T-helper 1 cell (primary cell): ENCODE measurements around the gene LMNB1.
"Not testable (repeated sequence)": the region's sequence is repeated elsewhere in the genome, so short reads cannot be mapped to it uniquely, and the experiment has no call there.

ENCODE experiments used
- DNase-seq, 5 donors: peaks; one replicate each; pipeline ENCODE4 v3.0.0-alpha.2; 2012 to 2020

Gene LMNB1

GRCh38 chr5:126830061-126830460 is 53.1 kb downstream of the LMNB1 start:
- no peak for DNase-seq

DNA sequence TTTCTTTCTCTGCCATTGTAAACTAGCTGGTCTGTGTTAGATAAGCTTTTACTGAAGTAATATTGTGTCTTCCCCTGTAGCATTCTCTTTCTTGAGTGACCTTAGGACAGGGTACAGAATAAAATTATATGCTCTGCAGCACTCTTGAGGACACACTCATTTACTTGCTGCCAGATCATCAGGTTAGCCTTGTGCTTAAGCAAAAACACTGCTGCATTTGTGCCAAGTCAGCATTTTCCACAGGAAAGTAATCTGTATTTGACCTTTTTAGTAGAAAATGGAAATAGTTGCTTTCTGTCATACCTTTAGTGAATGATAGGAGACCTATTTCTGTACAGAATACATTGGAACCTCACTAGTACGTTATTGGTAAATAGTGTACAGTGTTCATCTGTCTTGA is 54.2 kb downstream of the LMNB1 start:
- DNase-seq, result no peak

DNA sequence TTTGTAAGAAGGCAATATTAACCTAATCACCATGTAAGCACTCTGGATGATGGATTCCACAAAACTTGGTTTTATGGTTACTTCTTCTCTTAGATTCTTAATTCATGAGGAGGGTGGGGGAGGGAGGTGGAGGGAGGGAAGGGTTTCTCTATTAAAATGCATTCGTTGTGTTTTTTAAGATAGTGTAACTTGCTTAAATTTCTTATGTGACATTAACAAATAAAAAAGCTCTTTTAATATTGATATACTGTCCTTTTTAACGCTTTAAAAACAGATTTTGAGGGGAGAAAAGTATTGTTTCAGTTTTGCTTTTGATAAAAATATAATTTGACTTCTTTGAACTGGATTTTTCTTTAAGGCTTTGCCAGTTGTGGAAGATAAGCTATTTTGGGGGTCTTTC is 59.8 kb downstream of the LMNB1 start:
- DNase-seq, result no peak

GRCh38 chr5:126837242-126837641 is 60.3 kb downstream of the LMNB1 start:
- DNase-seq, result no peak

GRCh38 chr5:126837906-126838539 is 61.1 kb downstream of the LMNB1 start:
- no peak for DNase-seq

DNA sequence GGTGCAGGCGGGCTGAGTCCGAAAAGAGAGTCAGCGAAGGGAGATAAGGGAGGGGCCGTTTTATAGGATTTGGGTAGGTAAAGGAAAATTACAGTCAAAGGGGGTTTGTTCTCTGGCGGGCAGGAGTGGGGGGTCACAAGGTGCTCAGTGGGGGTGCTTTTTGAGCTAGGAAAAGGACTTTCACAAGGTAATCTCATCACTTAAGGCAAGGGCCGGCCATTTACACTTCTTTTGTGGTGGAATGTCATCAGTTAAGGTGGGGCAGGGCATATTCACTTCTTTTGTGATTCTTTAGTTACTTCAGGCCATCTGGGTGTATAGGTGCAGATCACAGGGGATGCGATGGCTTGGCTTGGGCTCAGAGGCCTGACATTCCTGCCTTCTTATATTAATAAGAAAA is 62.5 kb downstream of the LMNB1 start:
- not testable (repeated sequence) for DNase-seq

GRCh38 chr5:126843375-126843774 is 66.4 kb downstream of the LMNB1 start:
- not testable (repeated sequence) for DNase-seq

GRCh38 chr5:126845470-126846070 is 68.6 kb downstream of the LMNB1 start:
- peak in 2 of 5 donors; percentile 52 to 55 for DNase-seq

GRCh38 chr5:126846344-126846743 is 69.4 kb downstream of the LMNB1 start:
- DNase-seq, result no peak

GRCh38 chr5:126846744-126847455 is 70.0 kb downstream of the LMNB1 start:
- no peak for DNase-seq

GRCh38 chr5:126847456-126847820 is 70.5 kb downstream of the LMNB1 start:
- DNase-seq, result no peak

- DNase-seq, result no peak
Observed at GRCh38 chr5:126847826-126848251, 70.9 kb downstream of the LMNB1 start.

GRCh38 chr5:126848253-126848652 is 71.3 kb downstream of the LMNB1 start:
- DNase-seq, result no peak

GRCh38 chr5:126849101-126849678 is 72.3 kb downstream of the LMNB1 start:
- DNase-seq, result no peak

DNA sequence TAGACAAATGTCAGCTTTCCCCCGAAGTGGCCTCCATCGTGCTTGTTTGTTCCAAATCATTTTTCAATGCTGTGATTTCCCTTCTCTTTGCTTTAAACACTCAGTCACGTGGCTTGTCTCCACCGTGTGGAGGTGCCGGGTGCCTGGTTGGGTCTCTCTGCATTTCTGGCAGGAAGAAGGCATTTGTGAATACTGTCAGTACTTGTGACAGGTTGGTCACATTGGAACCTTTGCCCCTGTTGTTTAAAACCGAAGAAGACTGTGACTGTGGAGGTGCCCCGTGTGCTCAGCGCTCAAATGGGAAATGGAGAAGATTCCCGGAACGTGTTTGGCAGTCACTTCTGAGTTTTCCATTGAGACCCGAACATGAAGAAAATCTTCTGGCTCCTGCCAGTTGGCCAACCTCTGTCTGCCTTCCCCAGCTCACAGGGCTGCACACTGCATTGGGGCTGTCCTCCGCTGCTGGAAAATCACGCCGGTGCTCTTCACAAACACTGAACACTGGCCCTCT is 74.6 kb downstream of the LMNB1 start:
- DNase-seq, result peak in 1 of 5 donors; percentile 45

DNA sequence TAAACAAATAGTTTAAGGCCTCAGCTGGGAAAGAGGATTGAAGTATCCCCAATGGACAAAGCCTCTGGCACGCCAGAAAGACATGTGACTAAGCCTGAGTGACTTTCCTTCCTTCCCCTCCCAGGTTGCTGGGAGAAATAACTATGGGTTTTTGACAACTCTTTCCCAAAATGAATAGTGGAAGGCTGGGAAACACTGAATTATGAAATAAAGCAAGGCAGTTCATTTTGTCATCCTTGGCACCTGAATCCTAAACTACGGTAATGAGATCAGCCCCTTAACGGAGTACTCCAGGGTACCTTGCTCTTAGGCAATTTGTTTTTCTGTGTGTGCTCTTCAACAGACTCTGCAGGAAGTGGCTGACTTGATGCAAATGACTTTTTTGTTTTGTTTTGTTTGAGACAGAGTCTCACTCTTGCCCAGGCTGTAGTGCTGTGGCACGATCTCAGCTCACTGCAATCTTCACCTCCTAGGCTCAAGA is 75.2 kb downstream of the LMNB1 start:
- peak in 1 of 5 donors; percentile 69 for DNase-seq

DNA sequence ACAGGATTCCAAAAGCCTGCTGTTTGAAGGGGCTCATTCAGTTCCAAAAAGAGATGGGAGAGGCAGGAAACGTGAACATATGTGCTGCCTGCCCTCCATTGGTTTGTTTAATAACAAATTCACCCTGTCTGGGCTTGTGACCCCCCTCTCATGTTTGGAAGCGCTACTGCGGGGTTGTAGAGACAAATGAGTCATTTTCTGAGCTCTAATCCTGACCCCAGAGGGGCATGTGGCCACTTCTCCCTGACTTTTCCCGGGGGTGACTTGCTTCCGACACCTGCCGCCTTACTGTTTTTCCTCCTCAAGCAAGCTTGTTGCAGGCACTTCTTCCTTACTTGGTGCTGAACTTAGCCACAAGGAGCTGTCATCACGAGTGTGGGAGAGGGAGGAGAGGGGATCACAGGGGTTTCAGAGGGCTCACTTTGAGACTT is 75.9 kb downstream of the LMNB1 start:
- DNase-seq, result no peak

- peak in 2 of 5 donors; percentile 30 to 71 for DNase-seq
Observed at GRCh38 chr5:126853541-126854307, 76.8 kb downstream of the LMNB1 start.

DNA sequence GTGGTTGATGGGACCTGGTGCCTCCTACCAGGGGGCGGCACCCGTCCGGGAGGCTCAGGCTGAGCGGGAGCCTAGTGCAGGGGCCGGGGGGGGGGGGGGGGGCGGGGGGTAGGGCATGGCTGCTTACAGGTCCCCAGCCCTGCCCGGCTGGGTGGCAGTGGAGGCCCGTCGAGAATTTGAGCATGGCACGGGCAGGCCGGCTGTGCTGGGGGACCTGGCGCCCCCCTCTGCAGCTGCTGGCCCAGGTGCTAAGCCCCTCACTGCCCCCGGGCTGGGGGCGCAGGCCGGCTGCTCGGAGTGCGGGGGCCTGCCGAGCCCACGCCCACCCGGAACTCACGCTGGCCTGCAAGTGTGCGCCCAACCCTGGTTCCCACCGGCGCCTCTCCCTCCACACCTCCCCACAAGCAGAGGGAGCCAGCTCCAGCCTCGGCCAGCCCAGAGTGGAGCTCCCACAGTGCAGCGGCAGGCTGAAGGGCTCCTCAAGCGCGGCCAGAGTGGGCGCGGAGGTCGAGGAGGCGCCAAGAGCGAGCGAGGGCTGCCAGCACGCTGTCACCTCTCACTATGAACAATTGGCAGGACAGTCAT is 77.7 kb downstream of the LMNB1 start:
- DNase-seq, result no peak

DNA sequence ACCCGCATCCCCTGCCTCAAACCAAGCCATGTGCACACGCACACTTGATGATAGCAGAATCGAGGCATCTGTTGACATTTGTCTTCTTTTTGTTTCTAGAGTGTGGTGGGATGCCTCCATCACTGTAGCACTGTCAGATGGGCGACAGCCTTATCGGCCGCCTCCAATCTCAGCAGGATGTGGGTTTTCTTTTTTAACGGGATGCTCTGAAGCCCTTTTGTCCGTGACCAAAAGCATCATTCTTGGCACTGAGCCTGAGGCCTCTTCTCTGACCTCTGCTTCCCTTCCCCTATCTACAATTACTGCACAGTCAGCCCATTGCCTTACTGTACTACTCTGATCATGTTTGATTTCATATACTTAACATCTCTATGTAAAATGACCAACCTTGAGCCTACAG is 78.3 kb downstream of the LMNB1 start:
- DNase-seq, result peak in 1 of 5 donors; percentile 31

DNA sequence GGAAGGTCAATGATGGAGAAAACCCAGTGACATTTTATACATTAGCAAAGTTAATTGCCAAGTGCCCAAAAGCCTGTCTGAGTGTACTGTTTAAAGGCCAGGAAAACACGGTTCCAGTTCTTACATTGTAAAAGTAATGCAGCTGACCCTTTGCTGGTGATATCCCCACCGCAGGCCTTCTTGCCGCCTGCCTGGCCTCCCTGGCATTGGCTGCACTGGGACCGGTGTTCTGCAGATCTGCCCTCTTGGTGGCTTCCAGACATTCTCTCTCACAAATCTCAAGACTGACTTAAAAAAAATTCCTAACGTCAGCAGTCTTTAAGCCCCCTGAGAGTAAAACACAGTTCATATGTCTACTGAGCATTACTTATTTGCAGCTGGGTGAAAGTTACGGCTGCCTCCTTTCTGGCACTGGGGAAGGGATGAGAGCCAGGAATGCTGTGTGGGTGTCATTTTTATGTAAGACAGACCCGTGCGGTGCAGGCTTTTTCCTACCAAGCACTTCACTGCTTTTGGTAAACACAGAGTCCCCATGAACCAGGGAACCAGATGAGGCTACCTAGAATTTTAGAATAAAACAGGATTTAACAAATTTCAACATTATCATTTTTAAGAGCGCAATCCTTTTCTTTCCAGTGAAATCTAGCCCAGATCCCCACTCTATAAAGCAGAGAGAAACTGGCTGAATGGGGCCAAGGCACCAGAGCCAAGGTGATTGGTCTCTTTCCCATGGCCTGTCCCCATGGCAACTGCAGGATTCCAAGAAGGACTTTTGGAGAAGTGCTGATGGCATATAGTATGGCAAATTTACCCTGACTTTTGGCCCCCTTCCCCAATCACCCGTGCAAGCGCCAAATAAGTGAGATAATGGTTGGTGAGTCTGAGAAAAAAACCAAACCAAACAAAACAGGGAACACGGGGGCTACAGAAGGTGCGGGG is 80.8 kb downstream of the LMNB1 start:
- no peak for DNase-seq
